Memory B cell (primary cell): ENCODE data around the gene RNU6-9.

Experiments
- ATAC-seq: fragments of 150-1000 bp; cut with Tn5 transposase; 2 replicates; pipeline ENCODE4 v1.10.0; 2021; ENCODE audit warnings: low read depth, mild to moderate bottlenecking, moderate library complexity
- DNase-seq, 2 donors: peaks; one replicate each; pipeline ENCODE4 v3.0.0; 2022; ENCODE audit warnings: low spot score in 2 of 2
- H3K27ac Mint-ChIP-seq: one replicate; pipeline ENCODE4 v1.8.0; 2022; ENCODE audit warnings: mild to moderate bottlenecking, moderate library complexity, mixed read lengths
- H3K27me3 Mint-ChIP-seq: one replicate; pipeline ENCODE4 v1.8.0; 2022; ENCODE audit warnings: mixed read lengths
- H3K36me3 Mint-ChIP-seq: one replicate; pipeline ENCODE4 v1.8.0; 2022; ENCODE audit warnings: mild to moderate bottlenecking, mixed read lengths
- H3K4me1 Mint-ChIP-seq: one replicate; pipeline ENCODE4 v1.8.0; 2022; ENCODE audit warnings: mixed read lengths
- H3K4me3 Mint-ChIP-seq: one replicate; pipeline ENCODE4 v1.8.0; 2022; ENCODE audit warnings: mild to moderate bottlenecking, moderate library complexity, mixed read lengths
- H3K9me3 Mint-ChIP-seq: one replicate; pipeline ENCODE4 v1.8.0; 2022; ENCODE audit warnings: mixed read lengths

RNU6-9 gene

GRCh38 chr19:879711-880438, 13.4 kb upstream of the RNU6-9 start:
- no peaks in the 10 kb centered on the region for H3K27me3 Mint-ChIP-seq
- DNase-seq, result no peak
- H3K4me1 Mint-ChIP-seq, result peaks cover 9% of the 10 kb centered on the region
- H3K4me3 Mint-ChIP-seq, result no peak overlapping the region
- no peak for ATAC-seq
- no peaks in the 10 kb centered on the region for H3K9me3 Mint-ChIP-seq
- peaks cover 8% of the 10 kb centered on the region for H3K36me3 Mint-ChIP-seq
- H3K27ac Mint-ChIP-seq, result peak overlapping the region; percentile 75

GRCh38 chr19:881385-882071, 11.8 kb upstream of the RNU6-9 start:
- Mint-ChIP-seq H3K9me3 (no peaks in the 10 kb centered on the region), H3K4me3 (no peak overlapping the region), H3K36me3 (peaks cover 8% of the 10 kb centered on the region), H3K27me3 (no peaks in the 10 kb centered on the region), H3K27ac (no peak overlapping the region), H3K4me1 (peaks cover 5% of the 10 kb centered on the region)
- ATAC-seq (no peak), DNase-seq (no peak)

GRCh38 chr19:882871-883497, 10.3 kb upstream of the RNU6-9 start:
- Mint-ChIP-seq H3K4me3 (no peak overlapping the region), H3K4me1 (peaks cover 5% of the 10 kb centered on the region), H3K27me3 (no peaks in the 10 kb centered on the region), H3K27ac (no peak overlapping the region), H3K36me3 (peaks cover 8% of the 10 kb centered on the region), H3K9me3 (no peaks in the 10 kb centered on the region)
- DNase-seq (no peak), ATAC-seq (no peak)

- ATAC-seq (no peak), DNase-seq (no peak)
- Mint-ChIP-seq H3K9me3 (no peaks in the 10 kb centered on the region), H3K4me3 (no peak overlapping the region), H3K36me3 (peaks cover 8% of the 10 kb centered on the region), H3K27ac (no peak overlapping the region), H3K27me3 (no peaks in the 10 kb centered on the region), H3K4me1 (peaks cover 5% of the 10 kb centered on the region)
Observed at GRCh38 chr19:883661-884211, 9.5 kb upstream of the RNU6-9 start.

GRCh38 chr19:884420-885211, 8.7 kb upstream of the RNU6-9 start:
- Mint-ChIP-seq H3K36me3 (peaks cover 2% of the 10 kb centered on the region), H3K4me1 (peaks cover 5% of the 10 kb centered on the region), H3K4me3 (no peak overlapping the region), H3K27ac (no peak overlapping the region), H3K27me3 (no peaks in the 10 kb centered on the region), H3K9me3 (no peaks in the 10 kb centered on the region)
- no peak for DNase-seq
- no peak for ATAC-seq

GRCh38 chr19:885536-886224, 7.6 kb upstream of the RNU6-9 start:
- H3K36me3 Mint-ChIP-seq, result peaks cover 2% of the 10 kb centered on the region
- DNase-seq (no peak), ATAC-seq (no peak)
- H3K27ac Mint-ChIP-seq, result no peak overlapping the region
- H3K4me1 Mint-ChIP-seq, result peaks cover 5% of the 10 kb centered on the region
- no peak overlapping the region for H3K4me3 Mint-ChIP-seq
- no peaks in the 10 kb centered on the region for H3K27me3 Mint-ChIP-seq
- no peaks in the 10 kb centered on the region for H3K9me3 Mint-ChIP-seq

GRCh38 chr19:887072-887471, 6.2 kb upstream of the RNU6-9 start:
- no peaks in the 10 kb centered on the region for H3K27me3 Mint-ChIP-seq
- H3K9me3 Mint-ChIP-seq, result no peaks in the 10 kb centered on the region
- peak overlapping the region; percentile 100 for H3K27ac Mint-ChIP-seq
- no peak for DNase-seq
- H3K4me1 Mint-ChIP-seq, result peaks cover 11% of the 10 kb centered on the region
- no peak overlapping the region for H3K4me3 Mint-ChIP-seq
- peaks cover 2% of the 10 kb centered on the region for H3K36me3 Mint-ChIP-seq
- no peak for ATAC-seq

- Mint-ChIP-seq H3K27ac (peak overlapping the region; percentile 100), H3K9me3 (no peaks in the 10 kb centered on the region)
- ATAC-seq, result no peak
Observed at GRCh38 chr19:887599-887998, 5.7 kb upstream of the RNU6-9 start.

GRCh38 chr19:888581-889385, 4.5 kb upstream of the RNU6-9 start:
- peak overlapping the region; percentile 28 for H3K4me3 Mint-ChIP-seq

More at GRCh38 chr19:887599-887998, 5.7 kb upstream of the RNU6-9 start:
- Mint-ChIP-seq H3K4me1 (peaks cover 14% of the 10 kb centered on the region), H3K36me3 (peaks cover 4% of the 10 kb centered on the region), H3K4me3 (no peak overlapping the region), H3K27me3 (no peaks in the 10 kb centered on the region)
- DNase-seq, result no peak

GRCh38 chr19:889662-890295, 3.5 kb upstream of the RNU6-9 start:
- no peaks in the 10 kb centered on the region for H3K27me3 Mint-ChIP-seq
- peak overlapping the region; percentile 100 for H3K27ac Mint-ChIP-seq
- ATAC-seq, result no peak
- H3K9me3 Mint-ChIP-seq, result no peaks in the 10 kb centered on the region
- H3K4me1 Mint-ChIP-seq, result peaks cover 20% of the 10 kb centered on the region
- H3K4me3 Mint-ChIP-seq, result no peak overlapping the region
- H3K36me3 Mint-ChIP-seq, result peaks cover 4% of the 10 kb centered on the region
- no peak for DNase-seq

More at GRCh38 chr19:888581-889385, 4.5 kb upstream of the RNU6-9 start:
- DNase-seq, result peak in 1 of 2 donors; percentile 59
- Mint-ChIP-seq H3K27ac (peak overlapping the region; percentile 100), H3K27me3 (no peaks in the 10 kb centered on the region), H3K9me3 (no peaks in the 10 kb centered on the region), H3K36me3 (peaks cover 4% of the 10 kb centered on the region), H3K4me1 (peaks cover 20% of the 10 kb centered on the region)
- peak; percentile 60 for ATAC-seq

- ATAC-seq, result no peak
- Mint-ChIP-seq H3K9me3 (no peaks in the 10 kb centered on the region), H3K27ac (peak overlapping the region; percentile 100), H3K27me3 (no peaks in the 10 kb centered on the region), H3K4me3 (peak overlapping the region; percentile 59), H3K36me3 (peaks cover 4% of the 10 kb centered on the region), H3K4me1 (peaks cover 20% of the 10 kb centered on the region)
- DNase-seq, result no peak
Observed at GRCh38 chr19:890831-891230, 2.5 kb upstream of the RNU6-9 start.
